K562 (cell line): ENCODE measurements around the gene SRRT. TPM values are rescaled to one million over a fixed set of nuclear protein-coding genes. Genes with fewer than 3 reads are reported as not detected.
A peak's percentile ranks its signal among the peaks of the same experiment; 100 is the strongest.

Experiments
- ATAC-seq: fragments of 200-7000 bp; cut with Tn5 transposase; 3 replicates; pipeline ENCODE4 v1.9.1; 2020; ENCODE audit warnings: moderate library complexity
- BruUV-seq: library from RNA; stranded (reverse); fragments of 400-500 nt; replicated peaks from 2 replicates; lab custom pipeline; 2021; lab: Mats Ljungman, UMichigan
- CTCF ChIA-PET: fragments of 300-600 bp; formaldehyde crosslinking; extraction: SDS; loops from one replicate; lab custom pipeline; 2021; ENCODE audit warnings: low intra/inter-chr PET ratio; lab: Yijun Ruan, JAX
- POLR2A ChIA-PET: fragments of 300-600, 350-650 bp; sonication (Branson Sonifier 250); formaldehyde crosslinking; extraction: SDS; loops from one replicate; lab custom pipeline; 2021; ENCODE audit warnings: antibody characterized with exemption, inconsistent platforms; lab: Yijun Ruan, JAX
- DNase-seq, 4 experiments: peaks; one replicate each; pipeline versions ENCODE4 v3.0.0 to v3.0.0-alpha.2; 2011 to 2018; ENCODE audit warnings: low spot score in 3 of 4, mixed read lengths in 3 of 4; ENCODE audit errors: extremely low read depth in 1 of 4
- FAIRE-seq: peaks from 2 replicates; lab custom pipeline; 2011; peaks lifted over from hg19 to GRCh38; lab: Jason Lieb, UNC
- H2AFZ ChIP-seq: 2 replicates; pipeline ENCODE4 v1.6.0; 2011; ENCODE audit warnings: low read depth, low read length, control low read depth, inconsistent platforms
- H3K27ac ChIP-seq: fragments of 200-600 bp; 3 replicates; pipeline ENCODE4 v1.8.0; 2011; ENCODE audit warnings: low read depth, mild to moderate bottlenecking, control low read depth, inconsistent platforms, low read length, moderate library complexity, mixed read lengths; ENCODE audit errors: extremely low read depth
- H3K27me3 ChIP-seq, 2 experiments: fragments of 300-600 bp in 1 of 2; 2 replicates in 1 of 2; 3 replicates in 1 of 2; pipeline versions ENCODE4 v1.6.0 to v1.8.0; 2011; ENCODE audit warnings: inconsistent platforms in 2 of 2, low read length in 2 of 2, mild to moderate bottlenecking in 1 of 2, mixed read lengths in 1 of 2, moderate library complexity in 1 of 2; ENCODE audit not compliant: control insufficient read depth in 2 of 2, insufficient read depth in 2 of 2
- H3K36me3 ChIP-seq: fragments of 300-600 bp; 3 replicates; pipeline ENCODE4 v1.8.0; 2011; ENCODE audit warnings: mild to moderate bottlenecking, low read length, inconsistent platforms; ENCODE audit not compliant: control insufficient read depth, insufficient read depth
- H3K4me1 ChIP-seq, 2 experiments: fragments of 200-600 bp in 1 of 2; replicated peaks in 1 of 2; 2 replicates in 1 of 2; 3 replicates in 1 of 2; pipeline versions ENCODE4 v1.5.1 to v1.8.0; 2011; ENCODE audit warnings: inconsistent platforms in 2 of 2, low read length in 2 of 2, mild to moderate bottlenecking in 1 of 2, mixed read lengths in 1 of 2, moderate library complexity in 1 of 2; ENCODE audit not compliant: control insufficient read depth in 2 of 2, insufficient read depth in 2 of 2
- H3K4me2 ChIP-seq: 2 replicates; pipeline ENCODE4 v1.6.1; 2011; ENCODE audit warnings: low read length, control low read depth, inconsistent platforms, mixed read lengths; ENCODE audit not compliant: insufficient read depth
- H3K4me3 ChIP-seq: fragments of 200-600 bp; sonication (generic), shearing (Covaris generic); 2 replicates; pipeline ENCODE4 v1.5.1; 2016; ENCODE audit warnings: control low read depth, inconsistent platforms
- H3K79me2 ChIP-seq: fragments of 200-600 bp; 3 replicates; pipeline ENCODE4 v1.8.0; 2011; ENCODE audit warnings: low read length, inconsistent platforms; ENCODE audit not compliant: control insufficient read depth, insufficient read depth
- H3K9ac ChIP-seq, 2 experiments: 2 replicates each; pipeline versions ENCODE4 v1.6.0 to v1.6.1; 2011; ENCODE audit warnings: low read depth in 2 of 2, low read length in 2 of 2, control low read depth in 1 of 2, inconsistent platforms in 1 of 2, mild to moderate bottlenecking in 1 of 2, mixed read lengths in 1 of 2; ENCODE audit not compliant: insufficient read depth in 1 of 2
- H3K9me1 ChIP-seq: one replicate; pipeline ENCODE4 v1.6.0; 2011; ENCODE audit warnings: inconsistent platforms, mild to moderate bottlenecking, low read length, moderate library complexity; ENCODE audit not compliant: control insufficient read depth, insufficient read depth
- H3K9me3 ChIP-seq: replicated peaks from 2 replicates; pipeline ENCODE4 v1.5.1; 2011; ENCODE audit warnings: low read depth, low read length, inconsistent platforms; ENCODE audit not compliant: control insufficient read depth, insufficient read depth
- H4K20me1 ChIP-seq: replicated peaks from 2 replicates; pipeline ENCODE4 v1.6.1; 2011; ENCODE audit warnings: low read length, inconsistent platforms, mixed read lengths; ENCODE audit not compliant: control insufficient read depth, insufficient read depth
- BACH1 ChIP-seq: fragments of 200-800 bp; sonication (Bioruptor generic); IDR thresholded peaks from 2 replicates; pipeline ENCODE4 v1.6.1; 2016; ENCODE audit warnings: missing genetic modification characterization, missing compliant biosample characterization
- CCAR2 ChIP-seq: fragments of 200-400 bp; formaldehyde crosslinking; IDR thresholded peaks from 2 replicates; pipeline ENCODE4 v1.6.1; 2017; ENCODE audit warnings: mild to moderate bottlenecking, low read depth, low read length
- E2F5 ChIP-seq: sonication (generic); formaldehyde crosslinking; IDR thresholded peaks from 2 replicates; pipeline ENCODE4 v1.8.0; 2022; ENCODE audit warnings: mild to moderate bottlenecking, missing genetic modification reagents
- FOSL1 ChIP-seq: fragments of 200-800 bp; sonication (Bioruptor generic); conservative IDR thresholded peaks from 2 replicates; pipeline ENCODE4 v1.6.1; 2016; ENCODE audit warnings: missing genetic modification characterization, missing compliant biosample characterization
- FOXJ3 ChIP-seq: sonication (generic); formaldehyde crosslinking; IDR thresholded peaks from 2 replicates; pipeline ENCODE4 v1.4.0; 2020; ENCODE audit warnings: mild to moderate bottlenecking, missing genetic modification reagents
- FUS ChIP-seq: fragments of 200-400 bp; formaldehyde crosslinking; optimal IDR thresholded peaks from 2 replicates; pipeline ENCODE3; 2017; ENCODE audit warnings: low read depth, low read length
- HBP1 ChIP-seq: fragments of 450-650 bp; formaldehyde crosslinking; IDR thresholded peaks from 2 replicates; pipeline ENCODE4 v1.4.0; 2022; ENCODE audit warnings: missing genetic modification characterization
- HEY1 ChIP-seq: fragments of 250-450 bp; sonication (Bioruptor Pico); IDR thresholded peaks from 2 replicates; pipeline ENCODE4 v1.5.0; 2020; ENCODE audit warnings: mild to moderate bottlenecking, moderate library complexity, borderline replicate concordance
- HNRNPH1 ChIP-seq: fragments of 200-400 bp; formaldehyde crosslinking; optimal IDR thresholded peaks from 2 replicates; pipeline ENCODE3; 2017; ENCODE audit warnings: low read depth, mild to moderate bottlenecking, low read length, moderate library complexity
- KAT2B ChIP-seq: IDR thresholded peaks from one replicate; pipeline ENCODE4 v1.6.1; 2012; ENCODE audit warnings: low read depth, mild to moderate bottlenecking, control low read depth, inconsistent platforms, low read length, moderate library complexity
- KDM5B ChIP-seq: fragments of 200-600 bp; sonication (generic); IDR thresholded peaks from 2 replicates; pipeline ENCODE4 v1.6.1; 2012; ENCODE audit warnings: low read depth, mild to moderate bottlenecking, moderate library complexity, low read length, control low read depth, inconsistent platforms; ENCODE audit not compliant: insufficient replicate concordance
- PHB2 ChIP-seq: fragments of 450-650 bp; IDR thresholded peaks from 2 replicates; pipeline ENCODE4 v1.6.1; 2017; ENCODE audit warnings: low read depth
- PHF21A ChIP-seq: fragments of 450-650 bp; IDR thresholded peaks from 2 replicates; pipeline ENCODE4 v1.6.1; 2017; ENCODE audit warnings: low read depth, borderline replicate concordance
- RBM39 ChIP-seq: fragments of 200-400 bp; formaldehyde crosslinking; optimal IDR thresholded peaks from 2 replicates; pipeline ENCODE3; 2018; ENCODE audit warnings: low read depth, low read length
- SRSF7 ChIP-seq: fragments of 200-400 bp; formaldehyde crosslinking; optimal IDR thresholded peaks from 2 replicates; pipeline ENCODE3; 2017; ENCODE audit warnings: mild to moderate bottlenecking, low read depth, low read length
- ZEB2 ChIP-seq: fragments of 450-650 bp; IDR thresholded peaks from 2 replicates; pipeline ENCODE4 v1.6.1; 2016
- ZNF398 ChIP-seq: fragments of 250-450 bp; sonication (Bioruptor Pico); IDR thresholded peaks from 2 replicates; pipeline ENCODE4 v1.8.0; 2021; ENCODE audit warnings: moderate library complexity, mild to moderate bottlenecking, inconsistent platforms
- ZNF57 ChIP-seq: fragments of 450-650 bp; formaldehyde crosslinking; IDR thresholded peaks from 2 replicates; pipeline ENCODE4 v1.4.0; 2020; ENCODE audit warnings: mild to moderate bottlenecking, moderate library complexity
- WGBS: fragments of 100-300 bp; shearing (Covaris generic); methylation state at CpG from one replicate; pipeline ENCODE4 v1.1.6; 2016; ENCODE audit warnings: low coverage, mixed read lengths; ENCODE audit not compliant: insufficient coverage; ENCODE audit errors: missing lambda C conversion rate; 5-methylcytosine and 5-hydroxymethylcytosine counted together
- in situ Hi-C: fragments of 300-500 bp; cut with MboI; formaldehyde crosslinking; loops from 4 replicates; pipeline ENCODE4 v1.15.0; 2018; ENCODE audit warnings: inconsistent platforms, mixed read lengths
- intact Hi-C: fragments of 100-400 bp; cut with micrococcal nuclease; formaldehyde crosslinking; loops from 2 replicates; pipeline ENCODE4 v1.14.2; 2022
- polyA plus RNA-seq, 8 experiments: library from polyadenylated mRNA; depleted of rRNA in 4 of 8; stranded (reverse) in 5 of 8; unstranded in 3 of 8; fragments of >200 nt; fragmentation: Nextera tagmentation in 2 of 8; fragmentation: Illumina TruSeq in 1 of 8; extraction: Ambion mirVana in 2 of 8; extraction: Trizol in 1 of 8; gene quantifications; 2 replicates each; pipeline versions ENCODE4 v1.2.1 to v1.2.3, GENCODE V29; 2011 to 2014; ENCODE audit warnings: inconsistent platforms in 1 of 8, missing spikeins in 1 of 8
- total RNA-seq, 7 experiments: library from RNA; depleted of rRNA in 6 of 7; stranded (reverse); fragments of >200 nt in 6 of 7; fragmentation: Illumina TruSeq in 2 of 7; extraction: Trizol in 2 of 7; gene quantifications; 2 replicates each; pipeline versions ENCODE4 v1.2.1 to v1.2.3, GENCODE V29; 2011 to 2021; ENCODE audit warnings: low replicate concordance in 1 of 7

SRRT gene
- total and polyA plus RNA-seq, 9 of the 15 experiments (the other 6 are each of a cell fraction or from before 2014, with no cell fraction given): 10.3 to 263 (median 84.4) TPM

GRCh38 chr7:100852048-100852872, 22.6 kb upstream of the SRRT start, which contains the start of gene SLC12A9:
Gene SLC12A9, plus strand, starts transcription at chr7:100852713. Its CDS starts 1,485 bp downstream, at chr7:100854198.
- Histone ChIP-seq H4K20me1 (no peaks in the 10 kb centered on the region), H3K79me2 (peaks cover 13% of the 10 kb centered on the region), H3K4me1 (peaks cover 4 to 32% of the 10 kb centered on the region in 2 experiments; a peak in 4 of 5 replicates), H3K9ac (peak within 1 kb of the TSS; percentile 32 to 88), H3K4me2 (peak within 1 kb of the TSS; percentile 80), H2AFZ (peak within 1 kb of the TSS; percentile 81), H3K27me3 (no peaks in the 10 kb centered on the region), H3K36me3 (0 out of 3 replicates have a peak, but pooled peaks cover 2% of the 10 kb centered on the region), H3K27ac (no peak within 1 kb of the TSS; the same call in 2 of the 3 replicates), H3K9me3 (no peaks in the 10 kb centered on the region), H3K9me1 (no peaks in the 10 kb centered on the region), H3K4me3 (peak within 1 kb of the TSS; percentile 62)
- TSS peak; percentile 79 for BruUV-seq
- FAIRE-seq (peak; percentile 87), DNase-seq (peak; percentile 97 to 98 (median 98)), ATAC-seq (peak; percentile 100)
- WGBS: under 1% methylated on average over 60 of the region's 71 CpGs
- ChIA-PET CTCF (interaction anchor here (0.6 to 2.8 kb wide), 6 partner anchors 23 to 369 kb away, joined by 3 to 47 read pairs (median 4); partner anchors contain the start of gene POP7), POLR2A (interaction anchor here (0.5 to 2.3 kb wide), 17 partner anchors 10 to 583 kb away, joined by 3 to 19 read pairs (median 3); partner anchors contain the start of genes EPHB4, FBXO24, LRCH4 and POP7)
- intact Hi-C loops: loop anchor here (1.0 to 5.0 kb wide), 5 partner anchors 25 to 385 kb away; partner anchors contain the start of genes EPHB4 and GIGYF1
- in situ Hi-C loops: loop anchor here (5.0 kb wide), 1 partner anchor 145 kb away; the partner anchor contains the start of gene POP7
- no peak for TF ChIP-seq KAT2B
- TF ChIP-seq ZNF398 (CRISPR knock-in tag): no peak
- TF ChIP-seq PHB2: no peak
- TF ChIP-seq KDM5B: no peak
- 0 out of 2 replicates have a peak, but pooled peaks have one; percentile 16 for TF ChIP-seq FOXJ3 (CRISPR knock-in tag)
- peak; percentile 86; the same call in 1 of the 2 replicates for TF ChIP-seq ZEB2
- TF ChIP-seq CCAR2: no peak
- no peak for TF ChIP-seq RBM39
- no peak for TF ChIP-seq E2F5
- TF ChIP-seq SRSF7: no peak
- no peak for TF ChIP-seq ZNF57 (CRISPR knock-in tag)
- TF ChIP-seq HNRNPH1: no peak
- peak; percentile 34; the same call in 1 of the 2 replicates for TF ChIP-seq FOSL1 (tag)
- no peak for TF ChIP-seq HEY1 (CRISPR knock-in tag)
- TF ChIP-seq PHF21A: no peak
- TF ChIP-seq FUS: no peak
- no peak for TF ChIP-seq HBP1
- no peak for TF ChIP-seq BACH1 (tag)
